Mesenchymal stem cell (in vitro differentiated cells and primary cell): Measurements from ENCODE around the gene SMIM13.

Experiments used
- DNase-seq: peaks from one replicate; pipeline ENCODE4 v3.0.0-alpha.2; 2013
- H2AFZ ChIP-seq: one replicate; pipeline ENCODE4 v1.6.1; 2013; ENCODE audit warnings: low read depth, mild to moderate bottlenecking, control low read depth, inconsistent platforms, low read length, moderate library complexity
- H2AK5ac ChIP-seq: 2 replicates; pipeline ENCODE4 v1.6.1; 2013; ENCODE audit warnings: low read length, moderate library complexity, mild to moderate bottlenecking, inconsistent platforms; ENCODE audit not compliant: severe bottlenecking
- H2BK120ac ChIP-seq: one replicate; pipeline ENCODE4 v1.6.1; 2013; ENCODE audit warnings: low read depth, mild to moderate bottlenecking, inconsistent platforms, low read length, moderate library complexity
- H2BK12ac ChIP-seq, 2 experiments: one replicate each; pipeline ENCODE4 v1.6.1; 2013; ENCODE audit warnings: inconsistent platforms in 2 of 2, low read length in 2 of 2, mild to moderate bottlenecking in 2 of 2, moderate library complexity in 2 of 2, control low read depth in 1 of 2
- H2BK15ac ChIP-seq: one replicate; pipeline ENCODE4 v1.6.1; 2013; ENCODE audit warnings: mild to moderate bottlenecking, low read depth, inconsistent platforms; ENCODE audit not compliant: poor library complexity, severe bottlenecking
- H2BK5ac ChIP-seq: 2 replicates; pipeline ENCODE4 v1.6.1; 2013; ENCODE audit warnings: low read depth, mild to moderate bottlenecking, low read length, control low read depth, inconsistent platforms; ENCODE audit not compliant: poor library complexity, severe bottlenecking
- H3K14ac ChIP-seq, 2 experiments: one replicate each; pipeline ENCODE4 v1.6.1; 2013; ENCODE audit warnings: inconsistent platforms in 2 of 2, low read length in 2 of 2, control low read depth in 1 of 2, mild to moderate bottlenecking in 1 of 2, moderate library complexity in 1 of 2
- H3K18ac ChIP-seq, 2 experiments: one replicate each; pipeline ENCODE4 v1.6.1; 2013; ENCODE audit warnings: inconsistent platforms in 2 of 2, low read length in 2 of 2, control low read depth in 1 of 2, low read depth in 1 of 2, mild to moderate bottlenecking in 1 of 2
- H3K23ac ChIP-seq, 2 experiments: one replicate each; pipeline ENCODE4 v1.6.1; 2013; ENCODE audit warnings: inconsistent platforms in 2 of 2, low read length in 2 of 2, mild to moderate bottlenecking in 2 of 2, moderate library complexity in 2 of 2, control low read depth in 1 of 2
- H3K27ac ChIP-seq: 2 replicates; pipeline ENCODE4 v1.5.1; 2013; ENCODE audit warnings: mild to moderate bottlenecking, moderate library complexity, low read length, control low read depth, inconsistent platforms; ENCODE audit not compliant: poor library complexity, severe bottlenecking
- H3K27me3 ChIP-seq, 2 experiments: 2 replicates each; pipeline versions ENCODE4 v1.6.1 to v1.7.0; 2013; ENCODE audit warnings: low read length in 2 of 2, mild to moderate bottlenecking in 2 of 2, moderate library complexity in 2 of 2, control low read depth in 1 of 2, inconsistent platforms in 1 of 2; ENCODE audit not compliant: control insufficient read depth in 1 of 2, insufficient read depth in 1 of 2
- H3K36me3 ChIP-seq, 2 experiments: 2 replicates each; pipeline versions ENCODE4 v1.6.1 to v1.7.0; 2013; ENCODE audit warnings: low read length in 2 of 2, control low read depth in 1 of 2, inconsistent platforms in 1 of 2, low read depth in 1 of 2, mild to moderate bottlenecking in 1 of 2; ENCODE audit not compliant: insufficient read depth in 2 of 2, control insufficient read depth in 1 of 2
- H3K4ac ChIP-seq, 2 experiments: one replicate each; pipeline ENCODE4 v1.6.1; 2013; ENCODE audit warnings: inconsistent platforms in 2 of 2, low read length in 2 of 2, mild to moderate bottlenecking in 2 of 2, moderate library complexity in 2 of 2, control low read depth in 1 of 2, low read depth in 1 of 2
- H3K4me1 ChIP-seq: 2 replicates; pipeline ENCODE4 v1.6.1; 2013; ENCODE audit warnings: low read depth, low read length, control low read depth; ENCODE audit not compliant: control insufficient read depth, insufficient read depth
- H3K4me2 ChIP-seq: 2 replicates; pipeline ENCODE4 v1.6.1; 2013; ENCODE audit warnings: low read length, mild to moderate bottlenecking, inconsistent platforms; ENCODE audit not compliant: poor library complexity, severe bottlenecking
- H3K4me3 ChIP-seq, 2 experiments: 2 replicates each; pipeline versions ENCODE4 v1.5.1 to v1.7.0; 2013; ENCODE audit warnings: low read length in 2 of 2, mild to moderate bottlenecking in 2 of 2, control low read depth in 1 of 2, low read depth in 1 of 2; ENCODE audit not compliant: insufficient read depth in 1 of 2
- H3K79me1 ChIP-seq: replicated peaks from 2 replicates; pipeline ENCODE4 v1.6.1; 2013; ENCODE audit warnings: mild to moderate bottlenecking, control low read depth, low read length, inconsistent platforms; ENCODE audit not compliant: poor library complexity, severe bottlenecking
- H3K9ac ChIP-seq: 2 replicates; pipeline ENCODE4 v1.7.0; 2013; ENCODE audit warnings: mild to moderate bottlenecking, low read length, moderate library complexity
- H3K9me3 ChIP-seq: 2 replicates; pipeline ENCODE4 v1.7.0; 2013; ENCODE audit warnings: mild to moderate bottlenecking, low read length; ENCODE audit not compliant: control insufficient read depth
- H4K8ac ChIP-seq: one replicate; pipeline ENCODE4 v1.6.1; 2013; ENCODE audit warnings: inconsistent platforms, mild to moderate bottlenecking, low read length, moderate library complexity
- H4K91ac ChIP-seq: one replicate; pipeline ENCODE4 v1.6.1; 2013; ENCODE audit warnings: mild to moderate bottlenecking, low read length, inconsistent platforms
- WGBS: methylation state at CpG from one replicate; pipeline ENCODE4 v1.1.7; 2013; ENCODE audit warnings: mixed read lengths; 5-methylcytosine and 5-hydroxymethylcytosine counted together

Gene SMIM13

GRCh38 chr6:11130605-11131004 lies 37.0 kb downstream of the SMIM13 start:
- Histone ChIP-seq H2BK5ac (no peak overlapping the region), H3K4me2 (no peak overlapping the region), H3K4me1 (no peaks in the 10 kb centered on the region), H3K27me3 (no peaks in the 10 kb centered on the region), H2BK12ac (no peak overlapping the region), H3K4me3 (no peak overlapping the region), H3K9ac (no peak overlapping the region), H2AFZ (no peak overlapping the region), H2BK120ac (no peak overlapping the region), H3K23ac (no peak overlapping the region), H3K14ac (no peak overlapping the region), H3K36me3 (peaks cover 10% of the 10 kb centered on the region in 2 experiments), H3K18ac (no peak overlapping the region), H3K4ac (no peak overlapping the region), H3K79me1 (peaks cover 30% of the 10 kb centered on the region), H2BK15ac (no peak overlapping the region), H4K91ac (no peak overlapping the region), H2AK5ac (no peak overlapping the region), H3K9me3 (no peaks in the 10 kb centered on the region), H3K27ac (no peak overlapping the region), H4K8ac (no peak overlapping the region)
- DNase-seq, result no peak

GRCh38 chr6:11132194-11132888 lies 38.7 kb downstream of the SMIM13 start:
- WGBS, result 96% methylated on average over 3 of the region's 6 CpGs
- Histone ChIP-seq H4K91ac (no peak overlapping the region), H3K9ac (no peak overlapping the region), H2BK15ac (no peak overlapping the region), H4K8ac (no peak overlapping the region), H2BK120ac (no peak overlapping the region), H2AFZ (no peak overlapping the region), H3K4me3 (no peak overlapping the region), H3K14ac (no peak overlapping the region), H3K36me3 (peaks cover 10 to 17% of the 10 kb centered on the region in 2 experiments), H3K4me2 (no peak overlapping the region), H3K27me3 (no peaks in the 10 kb centered on the region), H3K4ac (no peak overlapping the region), H3K23ac (no peak overlapping the region), H2AK5ac (no peak overlapping the region), H3K79me1 (peaks cover 24% of the 10 kb centered on the region), H3K27ac (no peak overlapping the region), H2BK12ac (no peak overlapping the region), H3K9me3 (no peaks in the 10 kb centered on the region), H2BK5ac (no peak overlapping the region), H3K18ac (no peak overlapping the region), H3K4me1 (no peaks in the 10 kb centered on the region)
- no peak for DNase-seq

- Histone ChIP-seq H3K79me1 (peaks cover 17% of the 10 kb centered on the region), H2BK5ac (no peak overlapping the region), H2AK5ac (no peak overlapping the region), H3K27ac (no peak overlapping the region), H3K27me3 (no peaks in the 10 kb centered on the region), H3K9ac (no peak overlapping the region), H2BK120ac (no peak overlapping the region), H3K9me3 (no peaks in the 10 kb centered on the region), H4K8ac (no peak overlapping the region), H3K4me3 (no peak overlapping the region), H3K4me1 (no peaks in the 10 kb centered on the region), H3K4ac (no peak overlapping the region), H3K14ac (no peak overlapping the region), H2BK12ac (no peak overlapping the region), H2BK15ac (no peak overlapping the region), H2AFZ (no peak overlapping the region), H3K36me3 (peaks cover 4 to 17% of the 10 kb centered on the region in 2 experiments), H3K23ac (no peak overlapping the region), H3K18ac (no peak overlapping the region), H4K91ac (no peak overlapping the region), H3K4me2 (no peak overlapping the region)
- DNase-seq, result no peak
- 100% methylated on average over 2 of the region's 5 CpGs for WGBS
Measured at GRCh38 chr6:11133281-11133680, 39.6 kb downstream of the SMIM13 start.

- Histone ChIP-seq H2BK5ac (no peak overlapping the region), H3K4me3 (no peak overlapping the region), H3K27me3 (no peaks in the 10 kb centered on the region), H3K4ac (no peak overlapping the region), H2BK12ac (no peak overlapping the region), H4K8ac (no peak overlapping the region), H3K14ac (no peak overlapping the region), H3K79me1 (peaks cover 7% of the 10 kb centered on the region), H2AK5ac (no peak overlapping the region), H3K9me3 (no peaks in the 10 kb centered on the region), H3K4me2 (no peak overlapping the region), H2BK120ac (no peak overlapping the region), H4K91ac (no peak overlapping the region), H3K18ac (no peak overlapping the region), H3K36me3 (peaks cover 4 to 17% of the 10 kb centered on the region in 2 experiments), H3K4me1 (no peaks in the 10 kb centered on the region), H2BK15ac (no peak overlapping the region), H2AFZ (no peak overlapping the region), H3K9ac (no peak overlapping the region), H3K23ac (no peak overlapping the region), H3K27ac (no peak overlapping the region)
- no peak for DNase-seq
Measured at GRCh38 chr6:11136809-11137208, 43.2 kb downstream of the SMIM13 start.
